OCI-LY3 (cell line): Measurements from ENCODE around the gene PFKFB4.

Experiments used
- EZH2phosphoT487 ChIP-seq: fragments of 200-600 bp; shearing (Covaris generic); IDR thresholded peaks from 2 replicates; pipeline ENCODE4 v1.6.1; 2018; ENCODE audit warnings: antibody characterized with exemption, mixed run types, low read depth
- TF ChIP-seq, protein P1 (sequence below): fragments of 200-600, 300-600 bp; sonication (generic); IDR thresholded peaks from 2 replicates; pipeline ENCODE4 v1.5.1; 2014; ENCODE audit warnings: antibody characterized with exemption, low read length, low read depth

DNA sequence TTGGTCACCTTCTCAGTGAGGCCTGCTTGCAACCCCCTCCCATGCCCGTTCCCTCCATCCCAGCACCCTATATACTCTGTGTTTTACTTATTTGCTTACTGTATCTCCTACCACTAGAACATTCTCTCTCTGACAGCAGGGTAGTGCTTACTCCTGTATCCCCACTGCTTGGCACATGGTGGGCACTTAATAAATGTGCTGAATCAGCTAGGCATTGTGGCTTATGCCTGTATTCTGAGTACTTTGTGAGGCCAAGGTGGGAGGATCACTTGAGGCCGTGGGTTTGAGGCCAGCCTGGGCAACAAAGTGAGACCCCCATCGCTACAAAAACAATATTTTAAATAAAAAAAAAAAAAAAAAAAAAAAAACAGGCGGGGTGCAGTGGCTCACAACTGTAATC is 45.1 kb downstream of the PFKFB4 start:
- TF ChIP-seq, protein P1, sequence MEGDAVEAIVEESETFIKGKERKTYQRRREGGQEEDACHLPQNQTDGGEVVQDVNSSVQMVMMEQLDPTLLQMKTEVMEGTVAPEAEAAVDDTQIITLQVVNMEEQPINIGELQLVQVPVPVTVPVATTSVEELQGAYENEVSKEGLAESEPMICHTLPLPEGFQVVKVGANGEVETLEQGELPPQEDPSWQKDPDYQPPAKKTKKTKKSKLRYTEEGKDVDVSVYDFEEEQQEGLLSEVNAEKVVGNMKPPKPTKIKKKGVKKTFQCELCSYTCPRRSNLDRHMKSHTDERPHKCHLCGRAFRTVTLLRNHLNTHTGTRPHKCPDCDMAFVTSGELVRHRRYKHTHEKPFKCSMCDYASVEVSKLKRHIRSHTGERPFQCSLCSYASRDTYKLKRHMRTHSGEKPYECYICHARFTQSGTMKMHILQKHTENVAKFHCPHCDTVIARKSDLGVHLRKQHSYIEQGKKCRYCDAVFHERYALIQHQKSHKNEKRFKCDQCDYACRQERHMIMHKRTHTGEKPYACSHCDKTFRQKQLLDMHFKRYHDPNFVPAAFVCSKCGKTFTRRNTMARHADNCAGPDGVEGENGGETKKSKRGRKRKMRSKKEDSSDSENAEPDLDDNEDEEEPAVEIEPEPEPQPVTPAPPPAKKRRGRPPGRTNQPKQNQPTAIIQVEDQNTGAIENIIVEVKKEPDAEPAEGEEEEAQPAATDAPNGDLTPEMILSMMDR: no peak
- TF ChIP-seq EZH2phosphoT487: no peak
